ENCODE data around the gene FOXI1.

DNA sequence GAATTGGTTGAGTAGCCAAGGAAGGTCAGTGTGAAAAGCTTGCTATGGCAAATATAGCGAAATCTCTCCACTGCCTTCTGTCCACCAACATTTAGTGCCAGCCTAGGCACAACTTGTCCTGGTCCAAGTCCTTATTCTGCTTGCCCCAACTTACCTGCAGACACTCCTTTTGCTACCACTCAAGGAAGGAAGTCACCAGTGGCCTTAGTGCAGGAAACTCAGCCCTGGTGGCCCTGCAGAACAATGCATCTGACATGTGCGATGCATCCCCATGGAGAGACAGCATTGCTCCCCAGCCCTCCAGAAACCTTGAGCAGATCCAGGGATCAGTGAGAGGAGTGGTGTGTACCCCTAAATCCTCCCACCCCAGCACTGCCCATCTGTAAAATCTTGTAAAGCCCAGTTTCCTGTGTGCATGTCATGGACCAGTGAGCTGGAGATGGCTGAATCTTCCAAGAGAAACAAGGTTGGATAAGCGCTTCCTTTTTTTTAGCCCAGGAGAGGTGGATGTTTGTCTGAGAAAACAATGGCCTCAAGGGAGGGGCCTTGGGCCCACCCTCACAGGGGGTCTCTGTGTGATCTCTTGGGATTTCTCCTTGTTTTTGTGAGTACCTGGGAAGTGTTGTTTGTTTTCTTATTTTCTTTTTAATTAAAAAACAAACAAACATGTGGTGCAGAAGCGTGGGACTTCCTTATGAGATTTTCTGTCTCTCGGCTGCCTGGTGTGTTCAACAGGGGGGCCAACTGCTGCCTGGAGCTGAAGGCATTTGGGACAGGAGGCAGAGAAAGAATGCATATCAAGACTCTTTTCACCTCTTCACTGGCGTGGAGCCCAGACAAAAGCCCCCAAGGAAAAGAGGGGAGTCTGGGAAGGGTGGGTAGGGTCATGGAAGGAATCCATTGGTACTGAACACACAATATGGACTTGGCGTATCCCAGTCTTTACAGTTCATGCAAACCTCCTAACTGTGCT lies 3.6 kb downstream of the FOXI1 start:
- no peak for TF ChIP-seq POLR2AphosphoS5 (IDR thresholded peaks at IDR 0.05; ENCODE audit: borderline replicate concordance, low read depth, low read length)
- TF ChIP-seq EZH2 (IDR thresholded peaks at IDR 0.05), result no peak

Data from SK-N-MC (cell line).